HG03565 (cell line): Measurements from ENCODE around the gene RFNG.

ENCODE experiments used
- ATAC-seq: cut with Tn5 transposase; IDR thresholded peaks from one replicate; pipeline ENCODE4 v1.9.1; 2021; ENCODE audit warnings: mild to moderate bottlenecking, moderate library complexity; ENCODE audit not compliant: unreplicated experiment

The RFNG gene

GRCh38 chr17:82016061-82016874 is 35.3 kb downstream of the RFNG start:
- no peak for ATAC-seq

GRCh38 chr17:82015311-82015971 is 36.2 kb downstream of the RFNG start:
- no peak for ATAC-seq

- ATAC-seq, result no peak
Measured at GRCh38 chr17:82014971-82015310, 36.7 kb downstream of the RFNG start.

GRCh38 chr17:82014432-82014831 is 37.2 kb downstream of the RFNG start:
- ATAC-seq, result no peak

- no peak for ATAC-seq
Measured at GRCh38 chr17:82013772-82014321, 37.8 kb downstream of the RFNG start.

GRCh38 chr17:82013341-82013740 is 38.3 kb downstream of the RFNG start:
- no peak for ATAC-seq

- ATAC-seq, result no peak
Measured at GRCh38 chr17:82012640-82013295, 38.8 kb downstream of the RFNG start.

GRCh38 chr17:82012261-82012639 is 39.4 kb downstream of the RFNG start:
- no peak for ATAC-seq

GRCh38 chr17:82011617-82012187 is 39.9 kb downstream of the RFNG start:
- ATAC-seq, result no peak

- ATAC-seq, result no peak
Measured at GRCh38 chr17:82010575-82011525, 40.8 kb downstream of the RFNG start.

GRCh38 chr17:82009413-82009812 is 42.2 kb downstream of the RFNG start:
- no peak for ATAC-seq

GRCh38 chr17:82008941-82009405 is 42.6 kb downstream of the RFNG start:
- ATAC-seq, result no peak

GRCh38 chr17:82008258-82008940 is 43.2 kb downstream of the RFNG start:
- ATAC-seq, result no peak

- no peak for ATAC-seq
Measured at GRCh38 chr17:82007495-82008257, 43.9 kb downstream of the RFNG start.

GRCh38 chr17:82007228-82007494 is 44.5 kb downstream of the RFNG start:
- ATAC-seq, result no peak

GRCh38 chr17:82006468-82007227 is 45.0 kb downstream of the RFNG start:
- no peak for ATAC-seq

GRCh38 chr17:82005701-82006348 is 45.8 kb downstream of the RFNG start:
- no peak for ATAC-seq
